DND-41 (cell line): ENCODE results near the gene LIMS1.

Experiments used
- EZH2 ChIP-seq: IDR thresholded peaks from 3 replicates; pipeline ENCODE4 v1.6.1; 2012; ENCODE audit warnings: borderline replicate concordance, low read depth, mild to moderate bottlenecking, moderate library complexity, low read length, inconsistent platforms; ENCODE audit not compliant: severe bottlenecking
- TF ChIP-seq, protein P1 (sequence below): IDR thresholded peaks from 2 replicates; pipeline ENCODE4 v1.5.1; 2012; ENCODE audit warnings: borderline replicate concordance, low read length, moderate library complexity, mild to moderate bottlenecking; ENCODE audit not compliant: poor library complexity, severe bottlenecking; ENCODE audit errors: extremely low read depth

DNA sequence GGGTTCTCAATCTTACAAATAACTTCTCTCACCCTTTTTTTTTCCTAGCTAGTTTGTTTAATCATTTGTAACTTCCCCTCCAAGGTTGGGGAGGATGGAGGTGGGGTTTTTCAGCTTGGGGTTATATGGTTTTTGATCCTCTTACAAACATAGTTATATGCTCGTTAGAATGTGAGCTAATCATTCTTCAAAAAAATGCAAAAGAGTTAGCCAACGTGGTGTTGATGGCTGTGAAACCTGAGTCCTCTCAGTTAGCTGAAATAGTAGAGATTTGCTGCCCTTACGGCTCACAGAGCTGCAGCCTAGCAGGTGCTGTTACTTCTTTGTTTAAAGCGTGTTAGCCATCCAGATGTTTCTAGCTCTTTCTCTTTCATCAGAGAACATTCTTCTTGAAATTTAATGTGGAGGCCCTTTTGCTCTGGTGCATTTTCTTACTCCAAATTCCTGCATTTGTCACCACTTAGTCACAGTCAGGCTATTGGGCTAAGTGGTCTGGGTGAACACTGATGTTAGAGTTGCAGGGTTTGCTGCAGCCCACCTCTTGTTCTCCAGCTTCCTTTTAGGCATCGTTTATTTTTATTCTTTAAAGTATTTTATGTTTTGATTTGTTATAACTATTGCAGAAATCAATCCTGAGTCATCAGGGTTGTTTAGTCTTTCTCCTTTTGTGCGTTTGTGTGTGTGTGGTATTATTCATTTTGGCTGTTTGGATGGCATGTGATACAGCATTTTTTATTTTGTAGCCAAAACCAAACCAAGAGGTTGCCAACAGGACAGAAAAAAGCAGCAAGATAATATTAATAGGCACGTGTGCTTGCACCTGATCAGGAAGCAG, 41.1 kb downstream of the LIMS1 start:
- TF ChIP-seq, protein P1, sequence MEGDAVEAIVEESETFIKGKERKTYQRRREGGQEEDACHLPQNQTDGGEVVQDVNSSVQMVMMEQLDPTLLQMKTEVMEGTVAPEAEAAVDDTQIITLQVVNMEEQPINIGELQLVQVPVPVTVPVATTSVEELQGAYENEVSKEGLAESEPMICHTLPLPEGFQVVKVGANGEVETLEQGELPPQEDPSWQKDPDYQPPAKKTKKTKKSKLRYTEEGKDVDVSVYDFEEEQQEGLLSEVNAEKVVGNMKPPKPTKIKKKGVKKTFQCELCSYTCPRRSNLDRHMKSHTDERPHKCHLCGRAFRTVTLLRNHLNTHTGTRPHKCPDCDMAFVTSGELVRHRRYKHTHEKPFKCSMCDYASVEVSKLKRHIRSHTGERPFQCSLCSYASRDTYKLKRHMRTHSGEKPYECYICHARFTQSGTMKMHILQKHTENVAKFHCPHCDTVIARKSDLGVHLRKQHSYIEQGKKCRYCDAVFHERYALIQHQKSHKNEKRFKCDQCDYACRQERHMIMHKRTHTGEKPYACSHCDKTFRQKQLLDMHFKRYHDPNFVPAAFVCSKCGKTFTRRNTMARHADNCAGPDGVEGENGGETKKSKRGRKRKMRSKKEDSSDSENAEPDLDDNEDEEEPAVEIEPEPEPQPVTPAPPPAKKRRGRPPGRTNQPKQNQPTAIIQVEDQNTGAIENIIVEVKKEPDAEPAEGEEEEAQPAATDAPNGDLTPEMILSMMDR, result no peak
- no peak for TF ChIP-seq EZH2
